ENCODE data around the gene KCND3.

GRCh38 chr1:111755331-111756123 is 233.9 kb downstream of the KCND3 start, which contains the start of gene DDX20:
- TF ChIP-seq POLR2A (IDR thresholded peaks at IDR 0.05) (peak; percentile 22 to 54), CTCF (IDR thresholded peaks at IDR 0.05) (peak; percentile 90 to 100 (median 98))

Measured in tibial nerve (tissue), 3 donors.